HL-60 (cell line): ENCODE data around the gene PTPN11.

Experiments used
- CTCF ChIP-seq: IDR thresholded peaks from one replicate; pipeline ENCODE4 v1.5.1; 2011; ENCODE audit warnings: low read length, control low read depth, inconsistent platforms; ENCODE audit not compliant: insufficient read depth
- GABPA ChIP-seq: IDR thresholded peaks from 2 replicates; pipeline ENCODE4 v1.6.1; 2012; ENCODE audit warnings: low read depth
- POLR2AphosphoS5 ChIP-seq: IDR thresholded peaks from 2 replicates; pipeline ENCODE4 v1.6.1; 2012; ENCODE audit warnings: low read depth
- REST ChIP-seq: IDR thresholded peaks from 2 replicates; pipeline ENCODE4 v1.6.1; 2012; ENCODE audit warnings: low read depth; ENCODE audit not compliant: insufficient replicate concordance
- SPI1 ChIP-seq: IDR thresholded peaks from 2 replicates; pipeline ENCODE4 v1.6.1; 2012; ENCODE audit warnings: low read depth, mild to moderate bottlenecking, borderline replicate concordance

DNA sequence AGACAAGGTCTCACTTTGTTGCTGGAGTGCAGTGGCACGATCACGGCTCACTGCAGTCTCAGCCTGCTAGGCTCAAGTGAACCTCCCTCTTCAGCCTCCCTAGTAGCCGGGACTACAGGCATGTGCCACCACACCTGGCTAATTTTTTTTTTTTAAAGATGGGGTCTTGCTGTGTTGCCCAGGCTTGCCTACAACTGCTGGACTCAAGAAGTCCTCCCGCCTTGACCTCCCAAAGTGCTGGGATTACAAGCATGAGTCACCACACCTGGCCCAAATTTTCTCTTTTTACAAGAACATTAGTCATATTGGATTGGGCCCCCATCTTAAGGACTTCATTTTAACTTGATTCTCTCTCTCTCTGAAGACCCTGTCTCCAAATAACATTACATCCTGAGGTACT, 29.5 kb upstream of the PTPN11 start:
- TF ChIP-seq POLR2AphosphoS5 (no peak), CTCF (no peak), REST (no peak), GABPA (no peak), SPI1 (no peak)
